ENCODE results near the gene RUSF1. TPM values are rescaled to one million over a fixed set of nuclear protein-coding genes. Genes with fewer than 3 reads are reported as not detected.

The RUSF1 gene
- total RNA-seq, 1 donor from 2014 or later = 20.6 TPM

DNA sequence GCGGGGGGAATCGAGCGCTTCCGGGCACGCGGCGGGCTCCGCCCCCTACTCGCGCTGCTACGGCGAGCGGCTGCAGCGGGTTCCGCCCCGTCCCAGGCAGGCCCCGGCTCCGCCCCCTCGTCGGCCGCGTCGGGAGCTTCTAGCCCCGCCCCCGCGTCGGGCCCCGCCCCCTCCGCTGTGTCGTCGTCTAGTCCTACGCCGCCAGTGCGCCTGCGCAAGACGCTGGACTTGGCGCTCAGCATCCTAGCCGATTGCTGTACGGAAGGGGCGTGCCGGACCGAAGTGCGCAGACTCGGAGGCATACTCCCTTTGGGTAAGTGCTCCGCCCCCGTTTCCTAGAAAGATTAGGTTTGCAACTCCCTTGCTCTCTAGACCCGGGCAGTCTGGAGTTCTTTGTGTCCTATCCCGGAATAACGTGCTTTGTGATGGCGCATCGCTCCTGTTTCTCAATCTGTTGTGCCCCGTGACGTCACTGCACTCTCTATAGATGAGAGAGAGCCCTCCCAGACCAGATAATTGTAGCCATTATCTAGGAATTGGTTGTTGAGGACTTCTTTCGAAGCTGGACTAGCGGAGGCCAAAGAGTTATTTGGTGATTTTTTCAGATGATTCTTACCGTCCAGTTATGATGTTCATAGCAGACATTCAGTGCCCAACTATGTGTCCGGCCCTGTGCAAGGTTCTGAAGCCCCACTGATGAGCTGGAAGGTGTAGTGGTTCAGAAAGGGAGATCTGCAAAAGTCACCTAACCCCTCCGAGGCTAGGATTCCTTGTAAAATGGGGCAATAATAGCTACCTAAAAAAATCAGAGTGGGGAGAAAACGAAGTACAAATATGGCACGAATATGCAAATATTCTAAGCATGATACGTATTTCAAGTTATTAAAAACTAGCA is 48.3 kb downstream of the RUSF1 start:
- peak; percentile 100 for DNase-seq
- no peak for TF ChIP-seq CTCF (IDR thresholded peaks at IDR 0.05; ENCODE audit: borderline replicate concordance)
- H3K4me1 ChIP-seq = peaks cover 55% of the 10 kb centered on the region
- no peaks in the 10 kb centered on the region for H3K27me3 ChIP-seq (ENCODE audit: low read depth)
- peak overlapping the region; percentile 83 for H3K4me3 ChIP-seq
- peaks cover 30% of the 10 kb centered on the region for H3K36me3 ChIP-seq
- intact Hi-C loops (cut with micrococcal nuclease) = loop anchor here (10.0 kb wide), 1 partner anchor 475 kb away; the partner anchor contains the start of gene HSD3B7
- H3K9me3 ChIP-seq (replicated peaks) = no peaks in the 10 kb centered on the region
- H3K27ac ChIP-seq (replicated peaks) = peak overlapping the region; percentile 99

GRCh38 chr16:31458844-31459686 is 49.1 kb downstream of the RUSF1 start, which contains the start of gene ARMC5:
Gene ARMC5, plus strand, starts transcription at chr16:31459501. Its CDS starts 24 bp downstream, at chr16:31459525.
- intact Hi-C loops (cut with micrococcal nuclease) = loop anchor here (10.0 kb wide), 1 partner anchor 474 kb away; the partner anchor contains the start of gene HSD3B7
- Histone ChIP-seq H3K27ac (replicated peaks) (peak within 1 kb of the TSS; percentile 99), H3K4me1 (peaks cover 62% of the 10 kb centered on the region), H3K4me3 (peak within 1 kb of the TSS; percentile 83), H3K9me3 (replicated peaks) (no peaks in the 10 kb centered on the region), H3K36me3 (peaks cover 22% of the 10 kb centered on the region), H3K27me3 (ENCODE audit: low read depth) (no peaks in the 10 kb centered on the region)
- peak; percentile 97 for DNase-seq
- peak; percentile 71 for TF ChIP-seq CTCF (IDR thresholded peaks at IDR 0.05; ENCODE audit: borderline replicate concordance)

DNA sequence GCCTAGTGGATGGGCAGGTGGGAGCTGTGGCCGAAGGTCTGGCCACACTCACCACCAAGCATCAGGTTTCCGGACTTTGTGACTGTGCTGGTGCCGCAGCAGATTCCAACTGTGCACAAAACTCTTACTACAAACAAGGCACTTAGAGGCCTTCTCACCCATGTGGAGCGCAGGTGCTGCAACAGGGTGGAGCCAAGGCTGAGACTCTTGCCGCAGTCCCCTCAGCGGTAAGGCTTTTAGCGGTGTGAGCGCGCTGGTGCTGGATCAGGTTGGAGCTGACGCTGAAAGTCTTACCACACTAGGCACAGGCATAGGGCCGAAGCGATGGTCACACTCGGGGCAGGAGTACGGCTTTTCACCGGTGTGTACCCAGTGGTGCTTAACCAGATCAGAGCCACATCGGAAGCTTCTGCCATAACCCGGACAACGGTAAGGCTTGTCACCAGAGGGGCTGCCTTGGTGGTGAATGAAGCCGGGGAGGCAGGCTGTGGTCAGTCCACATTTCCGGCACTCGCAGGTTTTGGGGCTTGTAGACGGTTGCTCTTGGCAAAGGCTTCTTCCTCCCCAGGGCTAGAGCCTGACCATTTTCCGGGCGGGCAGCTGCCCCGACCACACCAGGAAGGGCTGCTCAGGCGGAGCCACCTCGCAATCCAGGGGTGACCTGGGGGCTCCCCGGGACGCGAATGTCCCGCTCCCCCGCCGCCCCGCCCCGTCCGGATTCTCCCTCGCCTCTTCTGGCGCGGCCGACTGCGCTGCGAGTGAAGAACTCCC is 49.9 kb downstream of the RUSF1 start:
- intact Hi-C loops (cut with micrococcal nuclease) = loop anchor here (10.0 kb wide), 1 partner anchor 473 kb away; the partner anchor contains the start of gene HSD3B7
- Histone ChIP-seq H3K9me3 (replicated peaks) (no peaks in the 10 kb centered on the region), H3K36me3 (peaks cover 16% of the 10 kb centered on the region), H3K27me3 (ENCODE audit: low read depth) (no peaks in the 10 kb centered on the region), H3K4me1 (peaks cover 70% of the 10 kb centered on the region), H3K4me3 (peak overlapping the region; percentile 83), H3K27ac (replicated peaks) (peak overlapping the region; percentile 99)
- DNase-seq = no peak
- TF ChIP-seq CTCF (IDR thresholded peaks at IDR 0.05; ENCODE audit: borderline replicate concordance) = peak; percentile 45

DNA sequence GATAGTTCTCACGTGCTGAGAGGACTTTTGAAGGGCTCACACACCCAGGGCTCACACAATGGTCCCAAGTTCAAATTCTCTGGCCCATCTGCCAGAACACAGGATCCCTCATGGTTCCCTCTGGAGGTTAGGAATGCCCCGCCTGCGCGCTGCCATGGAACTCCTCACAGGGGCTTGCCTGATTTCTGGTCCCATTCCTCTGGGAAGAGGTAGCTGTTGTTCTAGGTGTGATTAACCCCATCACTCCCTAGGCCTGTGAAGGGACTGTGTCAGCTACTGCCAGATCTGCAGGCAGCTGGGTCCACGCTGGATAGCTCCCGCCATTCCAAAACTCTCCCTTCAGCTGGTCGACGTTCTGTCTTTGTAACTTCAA is 51.2 kb downstream of the RUSF1 start:
- peaks cover 82% of the 10 kb centered on the region for H3K4me1 ChIP-seq
- H3K4me3 ChIP-seq = peak overlapping the region; percentile 83
- H3K9me3 ChIP-seq (replicated peaks) = no peaks in the 10 kb centered on the region
- peak overlapping the region; percentile 99 for H3K27ac ChIP-seq (replicated peaks)
- intact Hi-C loops (cut with micrococcal nuclease) = loop anchor here (10.0 kb wide), 1 partner anchor 472 kb away; the partner anchor contains the start of gene HSD3B7
- peaks cover 3% of the 10 kb centered on the region for H3K36me3 ChIP-seq
- TF ChIP-seq CTCF (IDR thresholded peaks at IDR 0.05; ENCODE audit: borderline replicate concordance) = no peak
- H3K27me3 ChIP-seq (ENCODE audit: low read depth) = no peaks in the 10 kb centered on the region
- DNase-seq = no peak

All from left ventricle myocardium inferior (tissue), 1 donor.